Right cardiac atrium (tissue), 5 donors: ENCODE data around the gene CDK4. TPM values are rescaled to one million over a fixed set of nuclear protein-coding genes. Genes with fewer than 3 reads are reported as not detected.

Experiments
- ATAC-seq, 2 donors: fragments of 200-7000 bp; cut with Tn5 transposase; one replicate each; pipeline versions ENCODE4 v1.8.0 to v1.9.1; 2020; ENCODE audit warnings: moderate library complexity in 2 of 2, mild to moderate bottlenecking in 1 of 2
- DNase-seq, 3 donors: peaks; one replicate each; pipeline ENCODE4 v3.0.0-alpha.2; 2020
- H3K27ac ChIP-seq: one replicate; pipeline ENCODE4 v1.5.1; 2013; ENCODE audit warnings: mild to moderate bottlenecking, low read length, control low read depth, moderate library complexity
- H3K27me3 ChIP-seq: one replicate; pipeline ENCODE4 v1.6.1; 2013; ENCODE audit not compliant: control insufficient read depth, insufficient read depth
- H3K4me1 ChIP-seq: one replicate; pipeline ENCODE4 v1.6.1; 2013; ENCODE audit warnings: low read length; ENCODE audit not compliant: control insufficient read depth, insufficient read depth
- H3K4me3 ChIP-seq: one replicate; pipeline ENCODE4 v1.5.1; 2013; ENCODE audit warnings: low read length, control low read depth
- H3K9me3 ChIP-seq: one replicate; pipeline ENCODE4 v1.6.1; 2013; ENCODE audit warnings: low read length; ENCODE audit not compliant: control insufficient read depth
- whole genome bisulfite sequencing: extraction: QIAGEN DNeasy Blood & Tissue Kit; methylation state at CpG from one replicate; pipeline ENCODE4 v1.1.7; 2013; 5-methylcytosine and 5-hydroxymethylcytosine counted together
- intact Hi-C, 4 donors: fragments of 100-400 bp; cut with DNase I; formaldehyde crosslinking; loops; one replicate each; pipeline versions ENCODE4 v1.11.0 to v1.14.0; 2022 to 2023
- polyA plus RNA-seq: library from polyadenylated mRNA; stranded (reverse); fragments of 200-250 nt; gene quantifications from one replicate; pipeline ENCODE4 v1.2.3, GENCODE V29; 2013
- total RNA-seq, 4 donors: library from RNA; stranded (reverse); fragmentation: NEBNext Ultra II Directional; extraction: Animal tissue kit (Norgen Biotek cat#: 25700); gene quantifications; one replicate each; pipeline ENCODE4 v1.2.1, GENCODE V29; 2021
- donor health status: healthy with polysubstance abuse.
- donor health status: DM: no; HTN: yes; CAD: no.
- donor health status: DM: no; HTN: no; CAD: no.
- donor health status: DM: no; HTN: yes; CAD: no; lungs with severe emphysema.
- donor health status: DM: yes; HTN: yes; CAD: no.

Gene CDK4
- total and polyA plus RNA-seq, 5 donors, result 29.7 to 53.9 (median 53.2) TPM

GRCh38 chr12:57744194-57744776 is 7.8 kb downstream of the CDK4 start:
- H3K4me3 ChIP-seq, result peak overlapping the region; percentile 89
- DNase-seq, result peak; percentile 82 to 87 (median 86)
- ATAC-seq, result peak; percentile 61 to 71
- peaks cover 2% of the 10 kb centered on the region for H3K4me1 ChIP-seq
- H3K27me3 ChIP-seq, result no peaks in the 10 kb centered on the region
- intact Hi-C loops, result no loop called here
- H3K9me3 ChIP-seq, result no peaks in the 10 kb centered on the region
- H3K27ac ChIP-seq, result peak overlapping the region; percentile 93
- WGBS, result 13% methylated on average over 21 of the region's 21 CpGs

GRCh38 chr12:57743769-57744168 is 8.3 kb downstream of the CDK4 start:
- H3K4me3 ChIP-seq, result no peak overlapping the region

GRCh38 chr12:57741844-57742738 is 10.0 kb downstream of the CDK4 start:
- no peak for ATAC-seq
- no peaks in the 10 kb centered on the region for H3K9me3 ChIP-seq
- 47% methylated on average over 14 of the region's 14 CpGs for WGBS
- intact Hi-C loops, result no loop called here
- peak in 2 of 3 donors; percentile 65 to 70 for DNase-seq
- no peak overlapping the region for H3K4me3 ChIP-seq
- peaks cover 6% of the 10 kb centered on the region for H3K4me1 ChIP-seq
- no peak overlapping the region for H3K27ac ChIP-seq
- no peaks in the 10 kb centered on the region for H3K27me3 ChIP-seq

More at GRCh38 chr12:57743769-57744168, 8.3 kb downstream of the CDK4 start:
- Histone ChIP-seq H3K4me1 (peaks cover 2% of the 10 kb centered on the region), H3K27me3 (no peaks in the 10 kb centered on the region), H3K27ac (no peak overlapping the region), H3K9me3 (no peaks in the 10 kb centered on the region)
- DNase-seq (no peak), ATAC-seq (no peak)
- 93% methylated on average over 2 of the region's 2 CpGs for WGBS
- intact Hi-C loops, result no loop called here

GRCh38 chr12:57741413-57741789 is 10.7 kb downstream of the CDK4 start:
- Histone ChIP-seq H3K9me3 (no peaks in the 10 kb centered on the region), H3K4me1 (peaks cover 7% of the 10 kb centered on the region), H3K27me3 (no peaks in the 10 kb centered on the region), H3K4me3 (no peak overlapping the region), H3K27ac (no peak overlapping the region)
- DNase-seq (no peak), ATAC-seq (no peak)
- intact Hi-C loops, result no loop called here
- 78% methylated on average over 1 of the region's 1 CpG for WGBS

- ATAC-seq (no peak), DNase-seq (no peak)
- intact Hi-C loops, result no loop called here
- Histone ChIP-seq H3K27me3 (no peaks in the 10 kb centered on the region), H3K4me1 (peaks cover 13% of the 10 kb centered on the region), H3K9me3 (no peaks in the 10 kb centered on the region), H3K4me3 (no peak overlapping the region), H3K27ac (no peak overlapping the region)
- WGBS, result 48% methylated on average over 5 of the region's 5 CpGs
These were observed 11.3 kb downstream of the CDK4 start for GRCh38 chr12:57740656-57741412.

GRCh38 chr12:57739914-57740538 is 12.1 kb downstream of the CDK4 start:
- intact Hi-C loops, result no loop called here
- WGBS, result 42% methylated on average over 10 of the region's 10 CpGs
- no peak for DNase-seq
- no peaks in the 10 kb centered on the region for H3K27me3 ChIP-seq
- peaks cover 13% of the 10 kb centered on the region for H3K4me1 ChIP-seq
- H3K9me3 ChIP-seq, result no peaks in the 10 kb centered on the region
- no peak overlapping the region for H3K4me3 ChIP-seq
- no peak overlapping the region for H3K27ac ChIP-seq
- no peak for ATAC-seq

GRCh38 chr12:57739387-57739786 is 12.7 kb downstream of the CDK4 start:
- Histone ChIP-seq H3K9me3 (no peaks in the 10 kb centered on the region), H3K27me3 (no peaks in the 10 kb centered on the region), H3K27ac (no peak overlapping the region), H3K4me1 (peaks cover 13% of the 10 kb centered on the region), H3K4me3 (no peak overlapping the region)
- intact Hi-C loops, result no loop called here
- no peak for DNase-seq
- WGBS, result 24% methylated on average over 7 of the region's 7 CpGs
- ATAC-seq, result no peak

GRCh38 chr12:57738661-57739237 is 13.4 kb downstream of the CDK4 start, which contains the start of gene AGAP2:
TSS of gene AGAP2 (minus strand) at chr12:57738742. CDS start at chr12:57738246, 496 bp downstream.
- H3K27me3 ChIP-seq, result no peaks in the 10 kb centered on the region
- 13% methylated on average over 36 of the region's 36 CpGs for WGBS
- ATAC-seq, result no peak
- no peaks in the 10 kb centered on the region for H3K9me3 ChIP-seq
- peaks cover 11% of the 10 kb centered on the region for H3K4me1 ChIP-seq
- no peak for DNase-seq
- H3K27ac ChIP-seq, result no peak within 1 kb of the TSS
- intact Hi-C loops, result no loop called here
- peak within 1 kb of the TSS; percentile 40 for H3K4me3 ChIP-seq

- intact Hi-C loops, result no loop called here
- H3K27ac ChIP-seq, result no peak overlapping the region
- peak in 1 of 2 donors; percentile 7 for ATAC-seq
These were observed 14.3 kb downstream of the CDK4 start for GRCh38 chr12:57737467-57738460.

More at GRCh38 chr12:57737467-57738460, 14.3 kb downstream of the CDK4 start:
- DNase-seq, result peak in 2 of 3 donors; percentile 60 to 71
- WGBS, result 14% methylated on average over 110 of the region's 110 CpGs
- H3K4me1 ChIP-seq, result peaks cover 11% of the 10 kb centered on the region
- H3K4me3 ChIP-seq, result peak overlapping the region; percentile 40
- no peaks in the 10 kb centered on the region for H3K9me3 ChIP-seq
- no peaks in the 10 kb centered on the region for H3K27me3 ChIP-seq
